Measurements from ENCODE around the gene TTLL10.

DNA sequence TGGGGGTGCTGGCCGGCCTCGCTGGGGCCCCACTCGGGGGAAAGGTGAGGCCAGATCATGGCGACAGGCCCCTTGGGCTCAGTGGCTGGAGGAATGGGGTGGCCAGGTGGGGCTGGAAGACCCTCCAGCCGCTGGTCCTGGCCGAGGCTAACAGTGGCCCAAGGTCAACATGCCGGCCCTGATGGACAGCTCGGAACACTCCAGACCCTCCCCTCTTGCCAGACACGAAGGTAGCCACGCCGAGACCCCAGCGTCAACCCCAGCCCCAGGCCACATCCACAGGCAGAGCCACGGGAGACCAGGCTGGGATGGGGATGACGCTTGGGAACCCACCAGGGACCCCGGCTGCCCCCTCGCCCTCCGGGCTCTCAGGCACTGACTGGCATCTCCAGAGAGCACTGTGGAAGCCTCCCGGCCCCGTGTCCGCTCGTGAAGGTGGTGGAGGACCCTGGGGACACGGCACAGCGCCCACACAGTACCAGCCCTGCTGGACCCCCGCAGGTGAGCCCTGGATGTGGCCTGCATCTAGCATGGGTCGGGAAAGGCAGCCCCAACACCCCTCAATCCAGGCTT, 73.7 kb downstream of the TTLL10 start:
- TF ChIP-seq, protein P1, sequence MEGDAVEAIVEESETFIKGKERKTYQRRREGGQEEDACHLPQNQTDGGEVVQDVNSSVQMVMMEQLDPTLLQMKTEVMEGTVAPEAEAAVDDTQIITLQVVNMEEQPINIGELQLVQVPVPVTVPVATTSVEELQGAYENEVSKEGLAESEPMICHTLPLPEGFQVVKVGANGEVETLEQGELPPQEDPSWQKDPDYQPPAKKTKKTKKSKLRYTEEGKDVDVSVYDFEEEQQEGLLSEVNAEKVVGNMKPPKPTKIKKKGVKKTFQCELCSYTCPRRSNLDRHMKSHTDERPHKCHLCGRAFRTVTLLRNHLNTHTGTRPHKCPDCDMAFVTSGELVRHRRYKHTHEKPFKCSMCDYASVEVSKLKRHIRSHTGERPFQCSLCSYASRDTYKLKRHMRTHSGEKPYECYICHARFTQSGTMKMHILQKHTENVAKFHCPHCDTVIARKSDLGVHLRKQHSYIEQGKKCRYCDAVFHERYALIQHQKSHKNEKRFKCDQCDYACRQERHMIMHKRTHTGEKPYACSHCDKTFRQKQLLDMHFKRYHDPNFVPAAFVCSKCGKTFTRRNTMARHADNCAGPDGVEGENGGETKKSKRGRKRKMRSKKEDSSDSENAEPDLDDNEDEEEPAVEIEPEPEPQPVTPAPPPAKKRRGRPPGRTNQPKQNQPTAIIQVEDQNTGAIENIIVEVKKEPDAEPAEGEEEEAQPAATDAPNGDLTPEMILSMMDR (IDR thresholded peaks at IDR 0.05), result no peak
- TF ChIP-seq EP300 (IDR thresholded peaks at IDR 0.05), result no peak
- TF ChIP-seq POLR2A (IDR thresholded peaks at IDR 0.05), result no peak
- TF ChIP-seq POLR2AphosphoS5 (IDR thresholded peaks at IDR 0.05), result no peak

Measured in gastroesophageal sphincter (tissue), 3 donors.